GM23338 (cell line): ENCODE data around the gene GAPVD1.

Experiments
- CTCF ChIP-seq, 2 experiments: fragments of 200-600 bp in 1 of 2; sonication (generic) in 1 of 2; conservative IDR thresholded peaks; 2 replicates each; pipeline versions ENCODE4 v1.5.1 to v1.6.1; 2016 to 2017; ENCODE audit warnings: antibody characterized with exemption in 2 of 2, low read depth in 2 of 2, mild to moderate bottlenecking in 2 of 2, moderate library complexity in 1 of 2
- STAT1 ChIP-seq: IDR thresholded peaks from one replicate; pipeline ENCODE4 v1.6.1; 2016; ENCODE audit warnings: antibody characterized with exemption; ENCODE audit not compliant: unreplicated experiment

GRCh38 chr9:125321496-125321895, 59.9 kb downstream of the GAPVD1 start:
- TF ChIP-seq CTCF (conservative IDR thresholded peaks at IDR 0.05; ENCODE audit: low read depth in 2 of 2) (no peak), STAT1 (no peak)
